Type B pancreatic cell (in vitro differentiated cells): ENCODE results near the gene LZTR1. TPM values are rescaled to one million over a fixed set of nuclear protein-coding genes. Genes with fewer than 3 reads are reported as not detected.

Source experiments
- DNase-seq: peaks from one replicate; pipeline ENCODE4 v3.0.0; 2021; ENCODE audit warnings: mixed read lengths; ENCODE audit not compliant: unreplicated experiment; ENCODE audit errors: extremely low spot score
- H3K27ac Mint-ChIP-seq: 2 replicates; pipeline ENCODE4 v1.8.0; 2021; ENCODE audit warnings: mild to moderate bottlenecking, mixed read lengths
- H3K27me3 Mint-ChIP-seq: 2 replicates; pipeline ENCODE4 v1.8.0; 2021; ENCODE audit warnings: mixed read lengths
- H3K36me3 Mint-ChIP-seq: 2 replicates; pipeline ENCODE4 v1.8.0; 2021; ENCODE audit warnings: mixed read lengths
- H3K4me1 Mint-ChIP-seq: one replicate; pipeline ENCODE4 v1.8.0; 2021; ENCODE audit warnings: mixed read lengths; ENCODE audit not compliant: unreplicated experiment
- H3K4me3 Mint-ChIP-seq: 2 replicates; pipeline ENCODE4 v1.8.0; 2021; ENCODE audit warnings: mild to moderate bottlenecking, mixed read lengths
- H3K9me3 Mint-ChIP-seq: 2 replicates; pipeline ENCODE4 v1.8.0; 2021; ENCODE audit warnings: mixed read lengths
- total RNA-seq: library from RNA; stranded (reverse); gene quantifications from 2 replicates; pipeline ENCODE4 v1.2.1, GENCODE V29; 2021; ENCODE audit warnings: low replicate concordance
- TF ChIP-seq, protein P1 (sequence below): fragments of 200-600 bp; sonication (generic); conservative IDR thresholded peaks from 2 replicates; pipeline ENCODE4 v1.5.0; 2021; ENCODE audit warnings: antibody characterized with exemption, mild to moderate bottlenecking

LZTR1 gene
- total RNA-seq, 1 donor from 2014 or later = 102 TPM

DNA sequence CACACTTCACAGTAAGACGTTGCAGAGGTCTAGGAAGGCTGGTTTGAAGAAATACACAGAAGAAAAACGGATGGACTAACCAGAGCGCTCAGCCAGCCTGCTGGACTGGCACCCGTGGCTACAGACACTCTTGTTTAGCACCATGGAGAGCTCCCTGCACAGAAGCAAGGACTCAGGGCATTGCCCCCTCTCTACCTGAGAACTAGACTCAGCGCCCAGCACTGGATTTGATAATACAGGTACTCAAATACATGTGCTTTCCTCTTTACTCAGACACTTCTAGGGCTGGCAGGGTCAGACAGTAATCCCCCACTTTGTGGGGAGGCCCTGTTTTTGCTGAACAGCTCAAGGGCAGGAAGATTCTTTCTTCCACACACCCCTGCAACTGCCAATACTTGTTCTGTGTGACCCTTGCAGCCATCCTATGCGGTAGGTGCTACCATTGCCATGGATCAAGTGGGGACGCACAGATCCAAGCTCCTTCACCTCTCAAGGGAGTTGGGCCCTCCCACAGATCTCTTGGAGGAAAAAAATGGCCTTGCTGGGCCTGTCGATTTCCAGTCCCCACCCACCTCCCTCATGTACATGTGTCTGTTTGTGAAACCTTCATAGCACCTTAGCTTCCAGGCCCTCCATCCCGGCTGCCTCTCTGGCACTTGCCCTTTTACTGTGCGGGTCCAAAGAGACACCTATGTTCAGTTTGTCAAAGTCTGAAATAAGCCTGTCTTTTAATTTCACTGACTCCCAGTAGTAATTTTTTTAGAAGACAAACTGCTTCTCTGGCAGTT lies 27.7 kb downstream of the LZTR1 start:
- Mint-ChIP-seq H3K27ac (no peak overlapping the region), H3K27me3 (no peaks in the 10 kb centered on the region), H3K36me3 (no peaks in the 10 kb centered on the region), H3K4me1 (peaks cover 16% of the 10 kb centered on the region), H3K9me3 (no peaks in the 10 kb centered on the region), H3K4me3 (no peak overlapping the region)
- DNase-seq = no peak
- TF ChIP-seq, protein P1, sequence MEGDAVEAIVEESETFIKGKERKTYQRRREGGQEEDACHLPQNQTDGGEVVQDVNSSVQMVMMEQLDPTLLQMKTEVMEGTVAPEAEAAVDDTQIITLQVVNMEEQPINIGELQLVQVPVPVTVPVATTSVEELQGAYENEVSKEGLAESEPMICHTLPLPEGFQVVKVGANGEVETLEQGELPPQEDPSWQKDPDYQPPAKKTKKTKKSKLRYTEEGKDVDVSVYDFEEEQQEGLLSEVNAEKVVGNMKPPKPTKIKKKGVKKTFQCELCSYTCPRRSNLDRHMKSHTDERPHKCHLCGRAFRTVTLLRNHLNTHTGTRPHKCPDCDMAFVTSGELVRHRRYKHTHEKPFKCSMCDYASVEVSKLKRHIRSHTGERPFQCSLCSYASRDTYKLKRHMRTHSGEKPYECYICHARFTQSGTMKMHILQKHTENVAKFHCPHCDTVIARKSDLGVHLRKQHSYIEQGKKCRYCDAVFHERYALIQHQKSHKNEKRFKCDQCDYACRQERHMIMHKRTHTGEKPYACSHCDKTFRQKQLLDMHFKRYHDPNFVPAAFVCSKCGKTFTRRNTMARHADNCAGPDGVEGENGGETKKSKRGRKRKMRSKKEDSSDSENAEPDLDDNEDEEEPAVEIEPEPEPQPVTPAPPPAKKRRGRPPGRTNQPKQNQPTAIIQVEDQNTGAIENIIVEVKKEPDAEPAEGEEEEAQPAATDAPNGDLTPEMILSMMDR = no peak

DNA sequence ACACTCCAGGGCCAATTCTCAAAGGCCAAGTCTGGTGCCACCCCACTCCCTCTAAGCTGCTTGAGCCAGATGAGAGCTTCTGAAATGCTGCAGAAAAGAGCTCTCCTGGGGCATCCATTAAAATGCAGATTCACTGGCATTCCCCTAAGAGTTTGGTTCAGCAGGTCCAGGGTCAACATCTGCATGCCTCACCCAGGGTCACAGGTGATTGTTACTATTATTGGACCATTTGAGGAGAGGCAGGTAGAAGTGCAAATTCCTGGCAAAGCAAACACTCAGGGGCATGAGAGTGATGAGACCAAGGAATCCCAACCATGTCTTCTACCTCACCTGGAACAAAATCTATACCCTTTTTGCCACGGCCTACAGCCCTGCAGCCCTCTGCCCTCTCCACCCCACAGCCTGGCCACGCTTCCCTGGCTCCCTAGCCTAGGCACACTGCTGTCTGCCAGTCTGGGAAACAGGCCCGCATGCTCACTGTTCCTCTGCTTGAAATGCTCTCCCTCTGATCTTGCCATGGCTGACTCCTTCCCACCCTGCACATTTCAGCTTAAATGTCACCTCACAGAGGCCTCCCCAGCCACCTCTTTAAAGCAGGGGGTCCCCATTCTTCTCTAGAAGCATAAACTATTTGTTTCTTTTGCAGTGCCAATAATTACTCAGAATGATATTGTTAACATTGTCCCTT lies 28.5 kb downstream of the LZTR1 start:
- TF ChIP-seq, protein P1 = no peak
- Mint-ChIP-seq H3K27ac (no peak overlapping the region), H3K27me3 (no peaks in the 10 kb centered on the region), H3K9me3 (no peaks in the 10 kb centered on the region), H3K4me3 (no peak overlapping the region), H3K4me1 (peaks cover 22% of the 10 kb centered on the region), H3K36me3 (no peaks in the 10 kb centered on the region)
- no peak for DNase-seq

DNA sequence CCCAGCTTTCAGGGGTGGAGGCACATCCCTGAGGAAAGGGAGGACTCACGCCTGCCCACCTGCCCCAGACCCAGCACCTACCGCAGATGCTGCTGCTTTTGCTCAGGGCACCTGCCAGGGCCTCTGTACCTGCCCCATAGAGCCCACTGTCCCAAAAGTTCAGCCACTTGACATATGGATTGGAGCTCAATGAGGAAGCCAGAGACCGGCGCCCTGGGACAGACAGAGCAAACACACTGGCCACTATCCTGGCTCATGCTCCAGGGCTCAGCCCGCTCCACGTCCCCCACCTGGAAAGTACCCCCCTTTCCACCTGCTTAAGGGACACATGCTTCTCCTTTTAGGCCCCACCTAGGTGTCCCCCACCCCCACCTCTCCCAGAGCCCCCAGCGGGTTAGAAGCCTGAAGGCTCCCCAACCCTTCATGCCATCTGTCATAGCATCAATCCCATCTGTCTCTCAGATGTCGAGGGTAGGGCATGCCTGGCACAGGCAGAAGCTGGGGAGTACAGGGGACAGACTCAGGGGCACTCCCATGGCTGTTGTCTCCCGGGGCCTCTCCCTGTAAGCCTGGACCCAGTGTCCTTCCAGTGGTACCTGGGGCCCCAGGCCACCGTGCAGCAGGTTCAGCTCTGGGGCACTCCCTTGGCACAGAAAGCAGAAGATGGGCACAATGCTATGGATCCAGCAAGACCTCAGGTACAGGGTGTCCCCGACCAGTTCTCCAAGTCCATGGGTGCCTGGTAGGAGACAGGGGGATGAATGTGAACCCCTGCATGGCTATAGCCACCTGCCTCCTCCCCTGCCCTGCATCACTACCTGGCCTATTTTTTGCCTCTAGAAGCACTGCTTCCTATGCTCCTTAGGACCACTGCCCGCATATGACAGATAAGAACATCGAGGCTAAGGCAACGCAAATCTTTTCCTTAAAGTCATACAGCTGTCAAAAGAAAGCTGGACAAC lies 30.6 kb downstream of the LZTR1 start:
- Mint-ChIP-seq H3K4me1 (peaks cover 22% of the 10 kb centered on the region), H3K27ac (no peak overlapping the region), H3K9me3 (no peaks in the 10 kb centered on the region), H3K27me3 (no peaks in the 10 kb centered on the region), H3K36me3 (no peaks in the 10 kb centered on the region), H3K4me3 (peak overlapping the region; percentile 91)
- no peak for DNase-seq
- TF ChIP-seq, protein P1 = no peak

DNA sequence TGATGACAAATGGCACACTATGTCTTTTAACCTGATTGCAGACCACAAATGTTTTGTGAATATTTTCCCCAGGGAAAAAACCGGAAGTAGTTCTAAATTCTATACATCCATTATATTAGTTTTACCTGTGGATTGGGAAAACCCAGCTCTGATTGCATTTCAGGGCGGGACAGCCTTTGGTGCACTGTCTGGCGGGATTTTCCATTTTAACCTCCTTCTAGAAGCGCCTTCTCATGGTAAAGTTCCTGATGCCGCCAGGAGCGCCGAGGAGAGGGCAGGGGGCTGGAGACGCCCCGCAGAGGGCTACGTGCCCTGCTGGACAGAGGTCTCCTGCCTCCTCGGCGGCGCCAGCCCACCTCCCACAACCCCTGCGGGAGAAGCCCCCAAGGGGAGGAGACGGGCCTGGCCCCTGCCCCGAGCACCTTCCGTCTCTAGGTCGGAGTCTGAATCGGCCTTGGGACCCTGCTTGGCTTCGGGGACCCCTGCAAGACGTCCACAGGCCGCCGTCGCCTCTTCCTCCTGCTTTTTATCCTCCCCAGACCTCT lies 31.6 kb downstream of the LZTR1 start:
- no peak for DNase-seq
- H3K4me1 Mint-ChIP-seq = peaks cover 22% of the 10 kb centered on the region
- H3K36me3 Mint-ChIP-seq = no peaks in the 10 kb centered on the region
- no peaks in the 10 kb centered on the region for H3K9me3 Mint-ChIP-seq
- peak overlapping the region; percentile 80 for H3K27ac Mint-ChIP-seq
- no peaks in the 10 kb centered on the region for H3K27me3 Mint-ChIP-seq
- peak overlapping the region; percentile 91 for H3K4me3 Mint-ChIP-seq
- TF ChIP-seq, protein P1 = no peak

DNA sequence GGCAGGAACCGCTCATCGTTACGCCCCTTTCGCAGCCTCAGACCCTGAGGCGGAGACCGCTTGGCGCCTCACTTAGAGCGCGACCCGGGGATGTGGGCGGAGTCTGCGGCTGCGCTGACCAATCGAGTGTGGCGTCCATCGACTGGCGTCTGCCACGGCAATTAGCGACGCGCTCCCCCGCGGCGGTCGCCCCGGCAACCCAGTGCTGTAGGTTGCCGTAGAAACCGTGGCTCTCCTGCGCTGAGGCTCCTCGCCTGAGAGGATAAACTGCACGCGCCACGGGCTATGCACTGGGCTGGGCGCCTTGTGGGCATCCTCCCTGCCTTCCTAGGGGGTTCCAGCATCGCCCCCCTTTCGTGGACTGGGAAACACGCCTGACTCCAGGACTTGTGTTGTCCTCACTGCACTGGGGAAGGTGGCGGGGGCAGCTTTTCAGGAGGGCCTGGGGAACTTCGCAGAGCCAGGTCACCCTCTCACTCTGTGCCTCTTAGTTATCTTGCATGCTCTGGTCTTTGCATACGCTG lies 32.2 kb downstream of the LZTR1 start:
- no peaks in the 10 kb centered on the region for H3K27me3 Mint-ChIP-seq

More for the DNA sequence above, 32.2 kb downstream of the LZTR1 start:
- Mint-ChIP-seq H3K36me3 (no peaks in the 10 kb centered on the region), H3K27ac (peak overlapping the region; percentile 80), H3K4me1 (peaks cover 22% of the 10 kb centered on the region), H3K9me3 (no peaks in the 10 kb centered on the region), H3K4me3 (peak overlapping the region; percentile 91)
- DNase-seq = peak; percentile 93
- TF ChIP-seq, protein P1 = no peak
